Smooth muscle cell (in vitro differentiated cells): ENCODE measurements around the gene TPRA1. TPM values are rescaled to one million over a fixed set of nuclear protein-coding genes. Genes with fewer than 3 reads are reported as not detected.
"Not testable (repeated sequence)": the region's sequence is repeated elsewhere in the genome, so short reads cannot be mapped to it uniquely, and the experiment has no call there.

Experiments
- DNase-seq: peaks from one replicate; lab custom pipeline; 2025; ENCODE audit not compliant: unreplicated experiment; lab: John Stamatoyannopoulos, UW
- H2AFZ ChIP-seq: fragments of 200-600 bp; sonication (generic); 2 replicates; pipeline ENCODE4 v1.6.0; 2016; ENCODE audit warnings: antibody characterized with exemption, low read depth, mild to moderate bottlenecking
- H3F3A ChIP-seq: fragments of 200-600 bp; sonication (generic); 2 replicates; pipeline ENCODE4 v1.6.0; 2017; ENCODE audit warnings: antibody characterized with exemption, low read depth
- H3K27ac ChIP-seq: fragments of 200-600 bp; sonication (generic); 2 replicates; pipeline ENCODE4 v1.5.1; 2016; ENCODE audit warnings: low read depth, mild to moderate bottlenecking
- H3K27me3 ChIP-seq: fragments of 200-600 bp; sonication (generic); 2 replicates; pipeline ENCODE4 v1.6.1; 2016; ENCODE audit warnings: low read depth, mild to moderate bottlenecking
- H3K36me3 ChIP-seq: fragments of 200-600 bp; sonication (generic); 2 replicates; pipeline ENCODE4 v1.5.1; 2016; ENCODE audit warnings: low read depth
- H3K4me1 ChIP-seq: fragments of 200-600 bp; sonication (generic); 2 replicates; pipeline ENCODE4 v1.5.1; 2016; ENCODE audit warnings: low read depth
- H3K4me2 ChIP-seq: fragments of 200-600 bp; sonication (generic); 2 replicates; pipeline ENCODE4 v1.6.0; 2016; ENCODE audit warnings: mild to moderate bottlenecking
- H3K4me3 ChIP-seq: fragments of 200-600 bp; sonication (generic); 2 replicates; pipeline ENCODE4 v1.5.1; 2016; ENCODE audit warnings: mild to moderate bottlenecking
- H3K79me2 ChIP-seq: fragments of 200-600 bp; sonication (generic); 2 replicates; pipeline ENCODE4 v1.6.0; 2016; ENCODE audit warnings: low read depth, mild to moderate bottlenecking
- H3K9ac ChIP-seq: fragments of 200-600 bp; sonication (generic); 2 replicates; pipeline ENCODE4 v1.6.0; 2016; ENCODE audit warnings: low read depth
- H3K9me3 ChIP-seq: fragments of 200-600 bp; sonication (generic); replicated peaks from 2 replicates; pipeline ENCODE4 v1.5.1; 2016; ENCODE audit warnings: low read depth
- H4K20me1 ChIP-seq: fragments of 200-600 bp; sonication (generic); 2 replicates; pipeline ENCODE4 v1.6.0; 2016; ENCODE audit warnings: low read depth
- WGBS: methylation state at CpG from one replicate; pipeline ENCODE4 v1.1.7; 2016; ENCODE audit warnings: low lambda C conversion rate; 5-methylcytosine and 5-hydroxymethylcytosine counted together
- polyA plus RNA-seq: library from polyadenylated mRNA; unstranded; fragments of >200 nt; fragmentation: Nextera tagmentation; extraction: Ambion mirVana; gene quantifications from 2 replicates; pipeline ENCODE4 v1.2.1, GENCODE V29; 2016
- total RNA-seq: library from RNA; depleted of rRNA; stranded (reverse); fragments of >200 nt; gene quantifications from 2 replicates; pipeline ENCODE4 v1.2.3, GENCODE V29; 2014
- TF ChIP-seq, protein P1 (sequence below): fragments of 200-600 bp; sonication (generic); IDR thresholded peaks from 2 replicates; pipeline ENCODE4 v1.5.1; 2017; ENCODE audit warnings: borderline replicate concordance, mild to moderate bottlenecking, antibody characterized with exemption; ENCODE audit not compliant: insufficient read depth, poor library complexity, severe bottlenecking

The TPRA1 gene
- total and polyA plus RNA-seq, 2 experiments from 2014 or later = 25.9 to 43.5 TPM

DNA sequence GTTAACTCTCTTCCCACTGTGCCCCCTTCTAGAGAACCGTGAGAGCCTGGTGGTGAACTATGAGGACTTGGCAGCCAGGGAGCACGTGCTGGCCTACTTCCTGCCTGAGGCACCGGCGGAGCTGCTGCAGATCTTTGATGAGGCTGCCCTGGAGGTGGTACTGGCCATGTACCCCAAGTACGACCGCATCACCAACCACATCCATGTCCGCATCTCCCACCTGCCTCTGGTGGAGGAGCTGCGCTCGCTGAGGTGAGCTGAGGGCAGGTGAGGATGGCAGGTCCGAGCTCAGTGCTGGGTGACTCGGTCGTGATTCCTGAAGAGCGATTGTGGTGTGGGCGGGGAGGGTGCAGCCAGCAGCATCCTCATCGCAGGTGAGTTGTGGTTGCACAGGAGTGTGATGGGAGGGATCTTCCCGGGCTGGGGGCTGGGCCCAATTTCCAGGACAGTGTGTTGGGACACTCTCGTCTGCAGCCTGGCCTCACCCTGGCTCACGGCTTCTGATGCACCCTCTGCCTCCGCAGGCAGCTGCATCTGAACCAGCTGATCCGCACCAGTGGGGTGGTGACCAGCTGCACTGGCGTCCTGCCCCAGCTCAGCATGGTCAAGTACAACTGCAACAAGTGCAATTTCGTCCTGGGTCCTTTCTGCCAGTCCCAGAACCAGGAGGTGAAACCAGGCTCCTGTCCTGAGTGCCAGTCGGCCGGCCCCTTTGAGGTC, 15.7 kb upstream of the TPRA1 start:
- no peaks in the 10 kb centered on the region for H3K36me3 ChIP-seq
- H3K9me3 ChIP-seq = no peaks in the 10 kb centered on the region
- H3K4me1 ChIP-seq = no peaks in the 10 kb centered on the region
- H3K4me2 ChIP-seq = no peak overlapping the region
- WGBS = 97% methylated on average over 24 of the region's 24 CpGs
- H3K4me3 ChIP-seq = no peak overlapping the region
- H4K20me1 ChIP-seq = no peaks in the 10 kb centered on the region
- TF ChIP-seq, protein P1, sequence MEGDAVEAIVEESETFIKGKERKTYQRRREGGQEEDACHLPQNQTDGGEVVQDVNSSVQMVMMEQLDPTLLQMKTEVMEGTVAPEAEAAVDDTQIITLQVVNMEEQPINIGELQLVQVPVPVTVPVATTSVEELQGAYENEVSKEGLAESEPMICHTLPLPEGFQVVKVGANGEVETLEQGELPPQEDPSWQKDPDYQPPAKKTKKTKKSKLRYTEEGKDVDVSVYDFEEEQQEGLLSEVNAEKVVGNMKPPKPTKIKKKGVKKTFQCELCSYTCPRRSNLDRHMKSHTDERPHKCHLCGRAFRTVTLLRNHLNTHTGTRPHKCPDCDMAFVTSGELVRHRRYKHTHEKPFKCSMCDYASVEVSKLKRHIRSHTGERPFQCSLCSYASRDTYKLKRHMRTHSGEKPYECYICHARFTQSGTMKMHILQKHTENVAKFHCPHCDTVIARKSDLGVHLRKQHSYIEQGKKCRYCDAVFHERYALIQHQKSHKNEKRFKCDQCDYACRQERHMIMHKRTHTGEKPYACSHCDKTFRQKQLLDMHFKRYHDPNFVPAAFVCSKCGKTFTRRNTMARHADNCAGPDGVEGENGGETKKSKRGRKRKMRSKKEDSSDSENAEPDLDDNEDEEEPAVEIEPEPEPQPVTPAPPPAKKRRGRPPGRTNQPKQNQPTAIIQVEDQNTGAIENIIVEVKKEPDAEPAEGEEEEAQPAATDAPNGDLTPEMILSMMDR = no peak
- H2AFZ ChIP-seq = no peak overlapping the region
- H3K9ac ChIP-seq = no peak overlapping the region
- no peaks in the 10 kb centered on the region for H3K79me2 ChIP-seq
- no peaks in the 10 kb centered on the region for H3F3A ChIP-seq
- no peak for DNase-seq
- no peak overlapping the region for H3K27ac ChIP-seq
- no peaks in the 10 kb centered on the region for H3K27me3 ChIP-seq

DNA sequence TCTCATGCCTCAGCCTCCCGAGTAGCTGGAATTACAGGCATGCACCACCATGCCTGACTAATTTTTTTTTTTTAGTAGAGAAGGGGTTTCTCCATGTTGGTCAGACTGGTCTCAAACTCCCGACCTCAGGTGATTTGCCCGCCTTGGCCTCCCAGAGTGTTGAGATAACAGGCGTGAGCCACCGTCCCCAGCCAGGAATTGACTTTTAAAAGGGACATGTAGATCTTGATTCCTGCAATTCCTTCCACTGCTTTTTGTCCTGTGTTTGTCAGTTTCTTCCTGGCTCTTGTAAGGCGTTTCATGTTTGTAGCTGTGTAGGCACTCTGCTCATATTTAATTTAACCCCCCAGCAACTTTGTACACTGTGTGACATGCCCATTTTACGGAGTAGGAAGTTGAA, 15.0 kb upstream of the TPRA1 start:
- H3K79me2 ChIP-seq, H4K20me1 ChIP-seq, DNase-seq, H3K9ac ChIP-seq, H3K9me3 ChIP-seq, H3K36me3 ChIP-seq, H3K27ac ChIP-seq, H3K4me3 ChIP-seq, H3F3A ChIP-seq, H3K27me3 ChIP-seq, H2AFZ ChIP-seq, H3K4me1 ChIP-seq, H3K4me2 ChIP-seq: not testable (repeated sequence)
- 99% methylated on average over 7 of the region's 7 CpGs for WGBS

DNA sequence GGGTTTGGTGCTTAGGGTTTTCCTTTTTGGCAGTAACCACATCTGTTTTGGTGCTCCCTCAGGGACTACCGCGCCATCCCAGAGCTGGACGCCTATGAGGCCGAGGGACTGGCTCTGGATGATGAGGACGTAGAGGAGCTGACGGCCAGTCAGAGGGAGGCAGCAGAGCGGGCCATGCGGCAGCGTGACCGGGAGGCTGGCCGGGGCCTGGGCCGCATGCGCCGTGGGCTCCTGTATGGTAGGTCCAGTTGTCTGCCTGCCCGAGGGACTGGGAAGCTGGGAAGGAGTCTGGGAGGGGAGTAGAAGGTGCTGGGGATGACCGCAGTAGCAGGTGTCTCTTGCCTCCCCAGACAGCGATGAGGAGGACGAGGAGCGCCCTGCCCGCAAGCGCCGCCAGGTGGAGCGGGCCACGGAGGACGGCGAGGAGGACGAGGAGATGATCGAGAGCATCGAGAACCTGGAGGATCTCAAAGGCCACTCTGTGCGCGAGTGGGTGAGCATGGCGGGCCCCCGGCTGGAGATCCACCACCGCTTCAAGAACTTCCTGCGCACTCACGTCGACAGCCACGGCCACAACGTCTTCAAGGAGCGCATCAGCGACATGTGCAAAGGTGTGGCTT, 14.1 kb upstream of the TPRA1 start:
- H3F3A ChIP-seq = no peaks in the 10 kb centered on the region
- no peak overlapping the region for H2AFZ ChIP-seq
- 96% methylated on average over 41 of the region's 41 CpGs for WGBS
- no peaks in the 10 kb centered on the region for H3K9me3 ChIP-seq
- H3K36me3 ChIP-seq = no peaks in the 10 kb centered on the region
- peaks cover 11% of the 10 kb centered on the region for H3K4me1 ChIP-seq
- H3K79me2 ChIP-seq = no peaks in the 10 kb centered on the region
- H3K4me3 ChIP-seq = no peak overlapping the region
- H3K4me2 ChIP-seq = no peak overlapping the region
- H3K27ac ChIP-seq = no peak overlapping the region
- TF ChIP-seq, protein P1 = no peak
- no peaks in the 10 kb centered on the region for H4K20me1 ChIP-seq
- H3K9ac ChIP-seq = no peak overlapping the region
- no peak for DNase-seq
- no peaks in the 10 kb centered on the region for H3K27me3 ChIP-seq

DNA sequence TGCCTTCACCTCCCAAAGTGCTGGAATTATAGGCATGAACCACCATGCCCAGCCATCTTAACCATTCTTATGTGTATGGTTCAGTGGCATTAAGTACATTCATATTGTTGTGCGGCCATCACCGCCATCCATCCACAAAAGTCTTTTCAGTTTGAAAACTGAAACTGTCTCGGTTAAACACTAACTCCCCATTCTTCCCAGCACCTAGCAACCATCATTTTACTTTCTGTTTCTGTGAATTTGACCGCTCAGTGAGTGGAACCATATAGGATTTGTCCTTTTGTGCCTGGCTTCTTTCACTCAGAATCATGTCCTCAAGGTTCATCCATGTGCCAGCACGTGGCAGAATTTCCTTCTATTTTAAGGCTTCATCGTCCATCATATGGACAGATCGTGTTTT, 13.5 kb upstream of the TPRA1 start:
- no peaks in the 10 kb centered on the region for H3K36me3 ChIP-seq
- no peaks in the 10 kb centered on the region for H3F3A ChIP-seq
- no peak overlapping the region for H2AFZ ChIP-seq
- H4K20me1 ChIP-seq = no peaks in the 10 kb centered on the region
- no peak for DNase-seq
- no peak overlapping the region for H3K9ac ChIP-seq
- no peaks in the 10 kb centered on the region for H3K79me2 ChIP-seq
- H3K4me3 ChIP-seq = no peak overlapping the region
- H3K9me3 ChIP-seq = no peaks in the 10 kb centered on the region
- no peak overlapping the region for H3K27ac ChIP-seq
- no peak overlapping the region for H3K4me2 ChIP-seq
- 97% methylated on average over 7 of the region's 7 CpGs for WGBS
- H3K4me1 ChIP-seq = peaks cover 15% of the 10 kb centered on the region
- H3K27me3 ChIP-seq = no peaks in the 10 kb centered on the region
- TF ChIP-seq, protein P1 = no peak
